Activated CD4-positive, alpha-beta T cell treated with anti-CD3 and anti-CD28 coated beads for 4 hours (primary cell): Measurements from ENCODE around the gene PPM1D.
A peak's percentile ranks its signal among the peaks of the same experiment; 100 is the strongest.
"Not testable (repeated sequence)": the region's sequence is repeated elsewhere in the genome, so short reads cannot be mapped to it uniquely, and the experiment has no call there.

Experiments
- DNase-seq, 2 donors: peaks; one replicate each; pipeline ENCODE4 v3.0.0-alpha.2; 2020

PPM1D gene

GRCh38 chr17:60599620-60600489 is at the start of gene PPM1D:
TSS of gene PPM1D (plus strand) at chr17:60600193. CDS start at chr17:60600415, 222 bp downstream.
- peak; percentile 98 to 99 for DNase-seq

- not testable (repeated sequence) for DNase-seq
Measured at GRCh38 chr17:60552255-60552654, 47.7 kb upstream of the PPM1D start.

GRCh38 chr17:60554377-60554788 is 45.6 kb upstream of the PPM1D start:
- no peak for DNase-seq

GRCh38 chr17:60555786-60556185 is 44.2 kb upstream of the PPM1D start:
- DNase-seq, result no peak

GRCh38 chr17:60557805-60558204 is 42.2 kb upstream of the PPM1D start:
- DNase-seq, result no peak

GRCh38 chr17:60559659-60559994 is 40.4 kb upstream of the PPM1D start:
- no peak for DNase-seq

GRCh38 chr17:60559995-60560859 is 39.8 kb upstream of the PPM1D start:
- DNase-seq, result no peak

GRCh38 chr17:60560860-60561257 is 39.1 kb upstream of the PPM1D start:
- no peak for DNase-seq

GRCh38 chr17:60562421-60562820 is 37.6 kb upstream of the PPM1D start:
- no peak for DNase-seq

- no peak for DNase-seq
Measured at GRCh38 chr17:60563743-60564142, 36.2 kb upstream of the PPM1D start.

- DNase-seq, result no peak
Measured at GRCh38 chr17:60565233-60565632, 34.8 kb upstream of the PPM1D start.

- DNase-seq, result no peak
Measured at GRCh38 chr17:60573236-60574051, 26.5 kb upstream of the PPM1D start.

- DNase-seq, result no peak
Measured at GRCh38 chr17:60577147-60577915, 22.7 kb upstream of the PPM1D start.

GRCh38 chr17:60579090-60579489 is 20.9 kb upstream of the PPM1D start:
- no peak for DNase-seq

- no peak for DNase-seq
Measured at GRCh38 chr17:60579551-60579950, 20.4 kb upstream of the PPM1D start.

- no peak for DNase-seq
Measured at GRCh38 chr17:60583008-60583407, 17.0 kb upstream of the PPM1D start.

GRCh38 chr17:60585887-60586286 is 14.1 kb upstream of the PPM1D start:
- no peak for DNase-seq

- DNase-seq, result no peak
Measured at GRCh38 chr17:60586288-60586974, 13.6 kb upstream of the PPM1D start.

- DNase-seq, result no peak
Measured at GRCh38 chr17:60590070-60590469, 9.9 kb upstream of the PPM1D start.

GRCh38 chr17:60592750-60593149 is 7.2 kb upstream of the PPM1D start:
- DNase-seq, result no peak

GRCh38 chr17:60593441-60594036 is 6.5 kb upstream of the PPM1D start:
- not testable (repeated sequence) for DNase-seq
